PFSK-1 (cell line): Measurements from ENCODE around the gene BCR.

Experiments
- FOXP2 ChIP-seq: optimal IDR thresholded peaks from 2 replicates; pipeline ENCODE3; 2011; ENCODE audit warnings: borderline replicate concordance, control low read depth, inconsistent platforms; ENCODE audit not compliant: insufficient read depth; ENCODE audit errors: extremely low read length, extremely low read depth
- POLR2AphosphoS5 ChIP-seq: IDR thresholded peaks from 2 replicates; pipeline ENCODE4 v1.6.1; 2012; ENCODE audit warnings: low read depth, mild to moderate bottlenecking, control low read depth, low read length, moderate library complexity
- REST ChIP-seq, 2 experiments: IDR thresholded peaks; 2 replicates each; pipeline versions ENCODE4 v1.6.1 to v1.8.0; 2011 to 2012; ENCODE audit warnings: low read depth in 2 of 2, low read length in 2 of 2, control low read depth in 1 of 2, inconsistent platforms in 1 of 2, mild to moderate bottlenecking in 1 of 2, moderate library complexity in 1 of 2; ENCODE audit not compliant: insufficient read depth in 1 of 2
- SIN3A ChIP-seq: IDR thresholded peaks from 2 replicates; pipeline ENCODE4 v1.6.1; 2012; ENCODE audit warnings: mild to moderate bottlenecking, low read length, moderate library complexity, borderline replicate concordance; ENCODE audit not compliant: insufficient read depth
- TAF1 ChIP-seq: IDR thresholded peaks from 2 replicates; pipeline ENCODE4 v1.6.1; 2012; ENCODE audit warnings: low read length, control low read depth, borderline replicate concordance; ENCODE audit not compliant: insufficient read depth

GRCh38 chr22:23289851-23290724 lies 109.8 kb downstream of the BCR start:
- TF ChIP-seq POLR2AphosphoS5, result no peak
- no peak for TF ChIP-seq SIN3A
- TF ChIP-seq TAF1, result no peak
- TF ChIP-seq FOXP2, result no peak
- TF ChIP-seq REST (IDR thresholded peaks at IDR 0.05; ENCODE audit: insufficient read depth in 1 of 2, low read depth in 2 of 2, low read length in 2 of 2), result no peak
